H1 (cell line): ENCODE measurements around the gene ALKBH7. TPM values are rescaled to one million over a fixed set of nuclear protein-coding genes. Genes with fewer than 3 reads are reported as not detected.

Experiments used
- CTCF ChIP-seq, 3 experiments: IDR thresholded peaks; 1 replicate in 2 of 3; 2 replicates in 1 of 3; pipeline versions ENCODE4 v1.5.1 to v1.6.1; 2011; ENCODE audit warnings: low read length in 3 of 3, mild to moderate bottlenecking in 3 of 3, inconsistent platforms in 2 of 3, low read depth in 1 of 3, moderate library complexity in 1 of 3; ENCODE audit not compliant: insufficient read depth in 1 of 3; ENCODE audit errors: control extremely low read depth in 1 of 3
- ZNF274 ChIP-seq: IDR thresholded peaks from 2 replicates; pipeline ENCODE4 v1.7.0; 2012; ENCODE audit warnings: low read length, borderline replicate concordance; ENCODE audit errors: extremely low read depth
- polyA plus RNA-seq, 7 experiments: library from polyadenylated mRNA; depleted of rRNA in 3 of 7; stranded (reverse) in 5 of 7; unstranded in 2 of 7; fragments of >200 nt in 5 of 7; fragments of 200-250 nt in 2 of 7; gene quantifications; 1 replicate in 5 of 7; 2 replicates in 1 of 7; 4 replicates in 1 of 7; pipeline versions ENCODE4 v1.2.1 to v1.2.3, GENCODE V29; 2011 to 2013; ENCODE audit warnings: missing spikeins in 2 of 7, mixed read lengths in 2 of 7
- total RNA-seq: library from RNA; stranded (reverse); fragmentation: NEBNext Ultra II Directional; extraction: Animal tissue kit (Norgen Biotek cat#: 25700); gene quantifications from 2 replicates; pipeline ENCODE4 v1.2.1, GENCODE V29; 2021

ALKBH7 gene
- total and polyA plus RNA-seq, 2 of the 8 experiments (the other 6 are each of a cell fraction or from before 2014, with no cell fraction given), result 66.3 to 100 TPM

- TF ChIP-seq CTCF (IDR thresholded peaks at IDR 0.05; ENCODE audit: control extremely low read depth in 1 of 3, insufficient read depth in 1 of 3, low read depth in 1 of 3, low read length in 3 of 3), result no peak
- TF ChIP-seq ZNF274, result no peak
- TF ChIP-seq, all 59 proteins: peak for 0
Observed at GRCh38 chr19:6406401-6406800, 33.8 kb downstream of the ALKBH7 start (continued).
